Neural crest cell (in vitro differentiated cells): ENCODE data around the gene MICAL2. TPM values are rescaled to one million over a fixed set of nuclear protein-coding genes. Genes with fewer than 3 reads are reported as not detected.

Source experiments
- DNase-seq: peaks from one replicate; pipeline ENCODE4 v3.0.0; 2021; ENCODE audit warnings: low read depth, mixed read lengths, low spot score
- H3K27ac Mint-ChIP-seq: one replicate; pipeline ENCODE4 v1.8.0; 2021; ENCODE audit warnings: mild to moderate bottlenecking, mixed read lengths; ENCODE audit not compliant: unreplicated experiment
- H3K27me3 Mint-ChIP-seq: 2 replicates; pipeline ENCODE4 v1.8.0; 2021; ENCODE audit warnings: low read depth, mild to moderate bottlenecking, mixed read lengths
- H3K36me3 Mint-ChIP-seq: 2 replicates; pipeline ENCODE4 v1.8.0; 2021; ENCODE audit warnings: low read depth, mild to moderate bottlenecking, mixed read lengths
- H3K4me1 Mint-ChIP-seq: 2 replicates; pipeline ENCODE4 v1.8.0; 2021; ENCODE audit warnings: mixed read lengths
- H3K4me3 Mint-ChIP-seq: one replicate; pipeline ENCODE4 v1.8.0; 2021; ENCODE audit warnings: mild to moderate bottlenecking, mixed read lengths
- H3K9me3 Mint-ChIP-seq: 2 replicates; pipeline ENCODE4 v1.8.0; 2021; ENCODE audit warnings: mixed read lengths
- total RNA-seq: library from RNA; stranded (reverse); gene quantifications from 2 replicates; pipeline ENCODE4 v1.2.1, GENCODE V29; 2021
- TF ChIP-seq, protein P1 (sequence below): fragments of 200-600 bp; sonication (generic); conservative IDR thresholded peaks from 2 replicates; pipeline ENCODE4 v1.5.0; 2021; ENCODE audit warnings: antibody characterized with exemption, mild to moderate bottlenecking

Gene MICAL2
- total RNA-seq, 1 donor from 2014 or later = 1.1 TPM

GRCh38 chr11:12234221-12234620 is 123.8 kb downstream of the MICAL2 start:
- Mint-ChIP-seq H3K27me3 (no peaks in the 10 kb centered on the region), H3K4me1 (peaks cover 10% of the 10 kb centered on the region), H3K36me3 (no peaks in the 10 kb centered on the region), H3K27ac (no peak overlapping the region), H3K4me3 (no peak overlapping the region), H3K9me3 (no peaks in the 10 kb centered on the region)
- TF ChIP-seq, protein P1, sequence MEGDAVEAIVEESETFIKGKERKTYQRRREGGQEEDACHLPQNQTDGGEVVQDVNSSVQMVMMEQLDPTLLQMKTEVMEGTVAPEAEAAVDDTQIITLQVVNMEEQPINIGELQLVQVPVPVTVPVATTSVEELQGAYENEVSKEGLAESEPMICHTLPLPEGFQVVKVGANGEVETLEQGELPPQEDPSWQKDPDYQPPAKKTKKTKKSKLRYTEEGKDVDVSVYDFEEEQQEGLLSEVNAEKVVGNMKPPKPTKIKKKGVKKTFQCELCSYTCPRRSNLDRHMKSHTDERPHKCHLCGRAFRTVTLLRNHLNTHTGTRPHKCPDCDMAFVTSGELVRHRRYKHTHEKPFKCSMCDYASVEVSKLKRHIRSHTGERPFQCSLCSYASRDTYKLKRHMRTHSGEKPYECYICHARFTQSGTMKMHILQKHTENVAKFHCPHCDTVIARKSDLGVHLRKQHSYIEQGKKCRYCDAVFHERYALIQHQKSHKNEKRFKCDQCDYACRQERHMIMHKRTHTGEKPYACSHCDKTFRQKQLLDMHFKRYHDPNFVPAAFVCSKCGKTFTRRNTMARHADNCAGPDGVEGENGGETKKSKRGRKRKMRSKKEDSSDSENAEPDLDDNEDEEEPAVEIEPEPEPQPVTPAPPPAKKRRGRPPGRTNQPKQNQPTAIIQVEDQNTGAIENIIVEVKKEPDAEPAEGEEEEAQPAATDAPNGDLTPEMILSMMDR = no peak
- DNase-seq = no peak

DNA sequence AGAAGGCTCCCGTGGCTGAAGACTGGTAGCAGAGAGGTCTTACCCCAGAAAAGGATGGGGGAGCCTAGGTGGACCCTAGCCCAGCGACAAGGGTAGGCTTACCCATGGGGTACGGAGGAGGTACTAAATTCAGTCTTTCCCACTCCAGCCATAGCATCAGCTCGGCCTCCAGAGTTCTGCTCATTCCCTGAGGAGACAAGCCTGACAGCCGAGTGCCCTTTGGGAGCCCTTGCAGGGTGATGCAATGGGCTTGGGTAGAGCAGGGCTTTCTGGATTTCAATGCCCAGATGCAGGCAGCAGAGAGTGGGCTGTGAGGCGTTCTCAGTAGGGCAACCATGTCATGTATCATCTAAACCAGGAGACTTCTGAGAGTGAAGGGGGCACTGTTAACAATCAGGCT is 124.7 kb downstream of the MICAL2 start:
- H3K27ac Mint-ChIP-seq = no peak overlapping the region
- no peaks in the 10 kb centered on the region for H3K9me3 Mint-ChIP-seq
- no peaks in the 10 kb centered on the region for H3K36me3 Mint-ChIP-seq
- H3K4me1 Mint-ChIP-seq = peaks cover 10% of the 10 kb centered on the region
- TF ChIP-seq, protein P1 = no peak
- H3K4me3 Mint-ChIP-seq = no peak overlapping the region
- H3K27me3 Mint-ChIP-seq = no peaks in the 10 kb centered on the region
- DNase-seq = no peak

DNA sequence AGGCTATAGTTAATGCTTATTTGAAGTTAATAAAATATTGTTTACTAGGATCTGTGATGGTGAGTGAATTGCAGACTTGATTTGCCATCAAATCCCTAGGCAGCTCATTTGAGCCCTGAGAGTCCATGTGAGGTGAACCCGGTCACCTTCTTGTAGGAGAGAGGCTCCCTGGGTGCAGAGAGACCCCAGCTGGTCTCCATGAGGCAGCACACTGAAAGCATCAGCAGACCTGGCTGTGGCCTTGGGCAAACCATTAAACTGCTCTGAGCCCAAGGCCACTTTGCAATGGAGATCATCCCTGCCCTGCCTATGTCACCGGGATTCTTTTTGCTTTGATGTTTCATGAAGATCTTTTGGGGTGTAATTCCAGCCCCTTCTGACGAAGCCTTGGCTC is 125.2 kb downstream of the MICAL2 start:
- Mint-ChIP-seq H3K27ac (no peak overlapping the region), H3K4me1 (peaks cover 10% of the 10 kb centered on the region)

DNA sequence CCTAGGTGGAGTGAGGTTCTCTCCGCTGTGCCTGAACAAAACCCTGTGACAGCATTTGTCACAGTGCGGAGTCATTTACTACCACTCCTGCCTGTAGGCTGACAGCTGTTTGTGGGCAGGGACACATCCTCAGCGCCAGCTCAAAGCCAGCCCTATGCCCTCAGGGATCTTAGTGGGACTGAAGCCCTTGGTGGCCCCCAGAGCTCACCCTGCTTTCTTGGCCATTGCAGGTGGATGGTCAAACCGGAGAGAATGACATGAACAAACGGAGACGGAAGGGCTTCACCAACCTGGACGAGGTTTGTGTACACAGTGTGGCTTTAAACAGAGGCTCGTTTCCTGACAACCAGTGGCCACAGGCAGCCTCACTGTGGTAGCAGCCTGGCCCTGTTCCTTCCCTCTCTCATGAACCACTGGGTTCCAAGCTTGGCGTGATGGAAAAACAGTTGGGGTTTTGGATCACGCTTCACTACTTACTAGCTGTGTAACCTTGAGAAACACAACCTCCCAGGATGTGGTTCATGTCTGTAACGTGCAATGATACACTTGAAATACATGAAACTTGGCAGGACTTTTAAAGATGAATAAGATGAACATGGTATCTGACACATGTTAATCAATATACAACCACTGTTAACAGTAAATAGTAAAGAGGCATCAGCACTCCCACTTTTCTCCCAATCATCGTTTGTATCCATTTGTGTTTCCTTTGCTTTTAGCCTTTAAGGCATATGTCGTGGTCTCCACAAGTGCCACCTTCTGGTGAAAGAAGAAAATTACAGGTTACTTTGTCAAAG is 125.8 kb downstream of the MICAL2 start:
- no peak for DNase-seq
- Mint-ChIP-seq H3K27me3 (no peaks in the 10 kb centered on the region), H3K36me3 (no peaks in the 10 kb centered on the region), H3K4me3 (no peak overlapping the region), H3K27ac (no peak overlapping the region), H3K4me1 (peaks cover 10% of the 10 kb centered on the region), H3K9me3 (no peaks in the 10 kb centered on the region)
- TF ChIP-seq, protein P1 = peak; percentile 81

More for the DNA sequence above, 125.2 kb downstream of the MICAL2 start:
- DNase-seq = no peak
- Mint-ChIP-seq H3K9me3 (no peaks in the 10 kb centered on the region), H3K27me3 (no peaks in the 10 kb centered on the region), H3K4me3 (no peak overlapping the region), H3K36me3 (no peaks in the 10 kb centered on the region)
- TF ChIP-seq, protein P1 = no peak

DNA sequence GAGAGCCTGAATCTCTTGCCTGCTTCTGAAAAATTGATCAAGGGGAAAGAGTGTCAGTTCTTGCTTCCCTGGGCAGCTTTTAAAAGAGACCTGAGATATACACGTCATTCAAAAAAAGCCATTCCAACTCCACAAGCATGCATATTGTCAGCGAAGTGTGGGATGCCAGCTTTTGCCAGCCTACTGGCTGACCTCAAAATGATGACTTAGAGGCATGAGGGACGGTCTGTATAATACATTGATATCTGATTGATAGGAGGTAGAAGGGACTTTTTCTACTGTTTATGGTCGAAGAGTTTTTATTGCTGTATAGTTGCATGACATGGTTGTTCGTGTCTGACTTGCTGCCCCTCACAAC is 126.3 kb downstream of the MICAL2 start:
- peaks cover 10% of the 10 kb centered on the region for H3K4me1 Mint-ChIP-seq
- no peaks in the 10 kb centered on the region for H3K9me3 Mint-ChIP-seq
- no peak overlapping the region for H3K4me3 Mint-ChIP-seq
- no peaks in the 10 kb centered on the region for H3K27me3 Mint-ChIP-seq
- H3K27ac Mint-ChIP-seq = no peak overlapping the region
- TF ChIP-seq, protein P1 = no peak
- H3K36me3 Mint-ChIP-seq = no peaks in the 10 kb centered on the region
- DNase-seq = no peak
